ENCODE data around the gene TBC1D13.
"Not testable (repeated sequence)": the region's sequence is repeated elsewhere in the genome, so short reads cannot be mapped to it uniquely, and the experiment has no call there.

TBC1D13 gene

GRCh38 chr9:128774804-128775203 lies 12.2 kb upstream of the TBC1D13 start:
- no peaks in the 10 kb centered on the region for H3K27me3 ChIP-seq (ENCODE audit: insufficient read depth, low read length)
- TF ChIP-seq EZH2 (IDR thresholded peaks at IDR 0.05; ENCODE audit: borderline replicate concordance, low read length) (no peak), CTCF (IDR thresholded peaks at IDR 0.05; ENCODE audit: low read length) (no peak)
- peaks cover 3% of the 10 kb centered on the region; the same call in 1 of the 2 replicates for H3K9me3 ChIP-seq (ENCODE audit: low read length)
- no peak overlapping the region for H3K4me3 ChIP-seq (ENCODE audit: low read depth, low read length, poor library complexity, severe bottlenecking)
- H3K4me1 ChIP-seq (ENCODE audit: insufficient read depth, low read length, severe bottlenecking), result peaks cover 21% of the 10 kb centered on the region
- no peaks in the 10 kb centered on the region for H3F3A ChIP-seq (ENCODE audit: insufficient read depth, low read length)
- H3K27ac ChIP-seq (ENCODE audit: low read depth, low read length, poor library complexity, severe bottlenecking), result no peak overlapping the region
- no peak overlapping the region for H2AFZ ChIP-seq (ENCODE audit: low read length)
- H3K4me2 ChIP-seq (ENCODE audit: low read length), result no peak overlapping the region
- no peaks in the 10 kb centered on the region for H3K36me3 ChIP-seq (ENCODE audit: insufficient read depth, low read length)
- no peak overlapping the region for H3K9ac ChIP-seq (ENCODE audit: low read length)
- H3K9me2 ChIP-seq (ENCODE audit: low read depth, low read length), result no peaks in the 10 kb centered on the region
- H3K79me2 ChIP-seq (ENCODE audit: insufficient read depth, low read length), result no peaks in the 10 kb centered on the region
- no peaks in the 10 kb centered on the region for H4K20me1 ChIP-seq (ENCODE audit: insufficient read depth, low read length)

- H3K4me3 ChIP-seq (ENCODE audit: low read depth, low read length, poor library complexity, severe bottlenecking); H3K79me2 ChIP-seq (ENCODE audit: insufficient read depth, low read length); H4K20me1 ChIP-seq (ENCODE audit: insufficient read depth, low read length); H2AFZ ChIP-seq (ENCODE audit: low read length); H3K36me3 ChIP-seq (ENCODE audit: insufficient read depth, low read length); H3K9me2 ChIP-seq (ENCODE audit: low read depth, low read length); H3F3A ChIP-seq (ENCODE audit: insufficient read depth, low read length); H3K9ac ChIP-seq (ENCODE audit: low read length); H3K4me2 ChIP-seq (ENCODE audit: low read length); H3K27ac ChIP-seq (ENCODE audit: low read depth, low read length, poor library complexity, severe bottlenecking); H3K27me3 ChIP-seq (ENCODE audit: insufficient read depth, low read length); H3K4me1 ChIP-seq (ENCODE audit: insufficient read depth, low read length, severe bottlenecking): not testable (repeated sequence)
- H3K9me3 ChIP-seq (ENCODE audit: low read length), result peaks cover 14% of the 10 kb centered on the region
Observed at GRCh38 chr9:128780093-128780492, 7.0 kb upstream of the TBC1D13 start.

- H3K27ac ChIP-seq (ENCODE audit: low read depth, low read length, poor library complexity, severe bottlenecking), result no peak overlapping the region
Observed at GRCh38 chr9:128781187-128782070, 5.6 kb upstream of the TBC1D13 start.

More at GRCh38 chr9:128781187-128782070, 5.6 kb upstream of the TBC1D13 start:
- Histone ChIP-seq H3F3A (ENCODE audit: insufficient read depth, low read length) (no peaks in the 10 kb centered on the region), H3K4me1 (ENCODE audit: insufficient read depth, low read length, severe bottlenecking) (peaks cover 8% of the 10 kb centered on the region), H2AFZ (ENCODE audit: low read length) (no peak overlapping the region), H3K36me3 (ENCODE audit: insufficient read depth, low read length) (no peaks in the 10 kb centered on the region), H3K9me3 (ENCODE audit: low read length) (peaks cover 10% of the 10 kb centered on the region; the same call in 1 of the 2 replicates), H3K4me2 (ENCODE audit: low read length) (no peak overlapping the region), H3K9me2 (ENCODE audit: low read depth, low read length) (no peaks in the 10 kb centered on the region), H3K9ac (ENCODE audit: low read length) (no peak overlapping the region), H3K79me2 (ENCODE audit: insufficient read depth, low read length) (no peaks in the 10 kb centered on the region), H4K20me1 (ENCODE audit: insufficient read depth, low read length) (no peaks in the 10 kb centered on the region), H3K4me3 (ENCODE audit: low read depth, low read length, poor library complexity, severe bottlenecking) (no peak overlapping the region), H3K27me3 (ENCODE audit: insufficient read depth, low read length) (no peaks in the 10 kb centered on the region)
- no peak for TF ChIP-seq EZH2 (IDR thresholded peaks at IDR 0.05; ENCODE audit: borderline replicate concordance, low read length)
- TF ChIP-seq CTCF (IDR thresholded peaks at IDR 0.05; ENCODE audit: low read length), result no peak

Data from OCI-LY1 (cell line).